Spleen (tissue), 7 donors: ENCODE measurements around the gene OPRL1.
"Not testable (repeated sequence)": the region's sequence is repeated elsewhere in the genome, so short reads cannot be mapped to it uniquely, and the experiment has no call there.

Experiments used
- CTCF ChIP-seq, 11 experiments: fragments of 200-600 bp in 7 of 11; fragments of 450-650 bp in 4 of 11; sonication (generic) in 4 of 11; IDR thresholded peaks in 8 of 11; conservative IDR thresholded peaks in 3 of 11; 1 replicate in 7 of 11; 2 replicates in 4 of 11; pipeline versions ENCODE4 v1.4.0 to v1.8.0; 2016 to 2021; ENCODE audit warnings: antibody characterized with exemption in 11 of 11, inconsistent platforms in 4 of 11, mild to moderate bottlenecking in 1 of 11
- POLR2A ChIP-seq, 3 donors: fragments of 450-650 bp; IDR thresholded peaks; one replicate each; pipeline ENCODE4 v1.5.1; 2017; ENCODE audit warnings: antibody characterized with exemption in 3 of 3, mild to moderate bottlenecking in 1 of 3
- donor health status: DM: no; HTN: no; CAD: no; lungs with moderate emphysema.
- donor health status: DM: no; HTN: no; CAD: no.
- donor health status: DM: no; HTN: no; CAD: no.

GRCh38 chr20:64134744-64135143, 54.9 kb downstream of the OPRL1 start:
- not testable (repeated sequence) for TF ChIP-seq CTCF (IDR thresholded peaks at IDR 0.05 in 8 of 11, conservative IDR thresholded peaks at IDR 0.05 in 3 of 11); POLR2A (IDR thresholded peaks at IDR 0.05)
